HepG2 (cell line): ENCODE data around the gene CHST6. TPM values are rescaled to one million over a fixed set of nuclear protein-coding genes. Genes with fewer than 3 reads are reported as not detected.

Experiments
- AFF4 ChIP-seq: sonication (generic); formaldehyde crosslinking; IDR thresholded peaks from 2 replicates; pipeline ENCODE4 v1.4.0; 2020; ENCODE audit warnings: missing genetic modification reagents
- BATF2 ChIP-seq: sonication (generic); formaldehyde crosslinking; IDR thresholded peaks from 2 replicates; pipeline ENCODE4 v1.8.0; 2022; ENCODE audit warnings: mild to moderate bottlenecking, missing genetic modification reagents, moderate library complexity
- EED ChIP-seq: sonication (generic); formaldehyde crosslinking; IDR thresholded peaks from 2 replicates; pipeline ENCODE4 v1.5.0; 2020; ENCODE audit warnings: mild to moderate bottlenecking, missing genetic modification reagents
- GABPB1 ChIP-seq: IDR thresholded peaks from 2 replicates; pipeline ENCODE4 v1.6.1; 2016; ENCODE audit warnings: mild to moderate bottlenecking, missing genetic modification reagents, moderate library complexity, missing compliant biosample characterization
- HNRNPH1 ChIP-seq: fragments of 200-400 bp; formaldehyde crosslinking; optimal IDR thresholded peaks from 2 replicates; pipeline ENCODE3; 2017; ENCODE audit warnings: mild to moderate bottlenecking, low read depth, low read length
- HNRNPUL1 ChIP-seq: fragments of 200-400 bp; formaldehyde crosslinking; IDR thresholded peaks from 2 replicates; pipeline ENCODE4 v1.6.1; 2017; ENCODE audit warnings: low read depth, mild to moderate bottlenecking, low read length, moderate library complexity
- HOXA3 ChIP-seq: sonication (generic); formaldehyde crosslinking; IDR thresholded peaks from 2 replicates; pipeline ENCODE4 v1.5.0; 2020; ENCODE audit warnings: missing genetic modification reagents
- MYC ChIP-seq: sonication (generic); formaldehyde crosslinking; IDR thresholded peaks from 2 replicates; pipeline ENCODE4 v1.9.0; 2021; ENCODE audit warnings: missing genetic modification reagents, borderline replicate concordance
- MYPOP ChIP-seq: sonication (generic); formaldehyde crosslinking; IDR thresholded peaks from 2 replicates; pipeline ENCODE4 v1.8.1; 2023; ENCODE audit warnings: mild to moderate bottlenecking, moderate library complexity, missing genetic modification reagents
- RBFOX2 ChIP-seq: fragments of 200-400 bp; formaldehyde crosslinking; IDR thresholded peaks from 2 replicates; pipeline ENCODE4 v1.6.1; 2017; ENCODE audit warnings: low read depth, mild to moderate bottlenecking, low read length
- SAP130 ChIP-seq: IDR thresholded peaks from 2 replicates; pipeline ENCODE4 v1.6.1; 2016; ENCODE audit warnings: low read depth
- SETDB1 ChIP-seq: sonication (generic); formaldehyde crosslinking; IDR thresholded peaks from 2 replicates; pipeline ENCODE4 v1.5.1; 2020; ENCODE audit warnings: missing genetic modification reagents, mild to moderate bottlenecking, borderline replicate concordance
- SP2 ChIP-seq: sonication (generic); formaldehyde crosslinking; IDR thresholded peaks from 2 replicates; pipeline ENCODE4 v1.5.1; 2020; ENCODE audit warnings: mild to moderate bottlenecking, missing genetic modification reagents
- THAP11 ChIP-seq: IDR thresholded peaks from 2 replicates; pipeline ENCODE4 v1.6.1; 2016; ENCODE audit warnings: missing biosample characterization, missing genetic modification reagents
- ZFX ChIP-seq: sonication (generic); formaldehyde crosslinking; IDR thresholded peaks from 2 replicates; pipeline ENCODE4 v1.4.0; 2020; ENCODE audit warnings: mild to moderate bottlenecking, low read depth, missing genetic modification reagents, moderate library complexity
- ZNF138 ChIP-seq: sonication (generic); formaldehyde crosslinking; IDR thresholded peaks from 2 replicates; pipeline ENCODE4 v1.5.0; 2020; ENCODE audit warnings: mild to moderate bottlenecking, low read depth, missing genetic modification reagents
- ZNF501 ChIP-seq: sonication (generic); formaldehyde crosslinking; IDR thresholded peaks from 2 replicates; pipeline ENCODE4 v1.5.1; 2020; ENCODE audit warnings: mild to moderate bottlenecking, moderate library complexity, missing genetic modification reagents
- ZNF816 ChIP-seq: sonication (generic); formaldehyde crosslinking; IDR thresholded peaks from 2 replicates; pipeline ENCODE4 v1.8.0; 2022; ENCODE audit warnings: missing genetic modification reagents, mild to moderate bottlenecking, borderline replicate concordance
- ZNF83 ChIP-seq: sonication (generic); formaldehyde crosslinking; IDR thresholded peaks from 2 replicates; pipeline ENCODE4 v1.4.0; 2020; ENCODE audit warnings: missing genetic modification reagents, mild to moderate bottlenecking, borderline replicate concordance
- ZNF878 ChIP-seq: sonication (generic); formaldehyde crosslinking; IDR thresholded peaks from 2 replicates; pipeline ENCODE4 v1.8.1; 2023; ENCODE audit warnings: mild to moderate bottlenecking, missing genetic modification reagents, moderate library complexity
- polyA plus RNA-seq, 8 experiments: library from polyadenylated mRNA; depleted of rRNA in 3 of 8; stranded (reverse) in 7 of 8; unstranded in 1 of 8; fragments of >200 nt; fragmentation: Illumina TruSeq in 4 of 8; extraction: Trizol in 4 of 8; gene quantifications; 2 replicates each; pipeline versions ENCODE4 v1.2.1 to v1.2.3, GENCODE V29; 2011 to 2016; ENCODE audit warnings: low read depth in 4 of 8, missing spikeins in 1 of 8, mixed read lengths in 1 of 8; ENCODE audit not compliant: insufficient read depth in 1 of 8
- total RNA-seq, 5 experiments: library from RNA; depleted of rRNA; stranded (reverse); fragments of >200 nt; fragmentation: Illumina TruSeq; extraction: Trizol; gene quantifications; 2 replicates each; pipeline ENCODE4 v1.2.3, GENCODE V29; 2016; ENCODE audit warnings: low read depth in 1 of 5
- TF ChIP-seq, protein P1 (sequence below): IDR thresholded peaks from 2 replicates; pipeline ENCODE4 v1.6.1; 2018; ENCODE audit warnings: missing genetic modification reagents
- TF ChIP-seq, protein P2 (sequence below): sonication (generic); formaldehyde crosslinking; IDR thresholded peaks from 2 replicates; pipeline ENCODE4 v1.5.0; 2020; ENCODE audit warnings: missing genetic modification reagents

Gene CHST6
- total and polyA plus RNA-seq, 2 of the 13 experiments (the other 11 are each of a cell fraction or from before 2014, with no cell fraction given), result 0.18 to 0.91 TPM

DNA sequence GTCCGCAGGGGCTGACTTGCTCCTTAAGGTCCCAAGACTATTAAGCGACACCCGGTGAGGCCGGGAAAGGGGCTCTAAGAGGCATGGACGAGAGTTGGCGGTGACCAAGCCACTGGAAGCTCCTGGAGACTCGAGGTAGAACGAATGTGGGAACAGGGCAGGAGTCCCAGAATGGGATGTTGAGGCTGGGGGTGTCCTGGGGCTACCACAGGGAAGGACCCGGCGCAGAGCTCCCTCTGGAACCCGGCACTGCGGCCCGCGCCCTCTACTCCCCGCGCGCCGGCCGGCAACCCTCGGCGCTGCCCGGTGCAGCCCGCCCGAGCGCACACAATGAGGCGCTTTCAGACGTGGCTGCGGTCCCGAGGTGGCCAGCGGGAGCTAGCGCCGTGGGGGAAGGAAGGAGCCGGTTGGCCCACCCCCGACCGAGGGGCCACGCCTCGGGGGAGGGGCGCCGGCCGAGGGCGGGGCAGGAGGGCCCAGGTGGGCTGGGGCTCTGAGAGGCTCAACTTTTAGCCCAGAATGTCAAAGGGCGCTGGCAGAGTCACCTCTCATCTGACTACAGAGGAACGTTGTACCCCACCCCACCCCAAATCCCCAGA is at the start of gene CHST6 (continued):
- TF ChIP-seq ZNF878, result 0 out of 2 replicates have a peak, but pooled peaks have one; percentile 45
- TF ChIP-seq ZNF83 (CRISPR knock-in tag), result no peak
- TF ChIP-seq, protein P1, sequence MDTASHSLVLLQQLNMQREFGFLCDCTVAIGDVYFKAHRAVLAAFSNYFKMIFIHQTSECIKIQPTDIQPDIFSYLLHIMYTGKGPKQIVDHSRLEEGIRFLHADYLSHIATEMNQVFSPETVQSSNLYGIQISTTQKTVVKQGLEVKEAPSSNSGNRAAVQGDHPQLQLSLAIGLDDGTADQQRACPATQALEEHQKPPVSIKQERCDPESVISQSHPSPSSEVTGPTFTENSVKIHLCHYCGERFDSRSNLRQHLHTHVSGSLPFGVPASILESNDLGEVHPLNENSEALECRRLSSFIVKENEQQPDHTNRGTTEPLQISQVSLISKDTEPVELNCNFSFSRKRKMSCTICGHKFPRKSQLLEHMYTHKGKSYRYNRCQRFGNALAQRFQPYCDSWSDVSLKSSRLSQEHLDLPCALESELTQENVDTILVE (CRISPR knock-in tag), result no peak
- no peak for TF ChIP-seq SETDB1
- TF ChIP-seq THAP11 (CRISPR knock-in tag), result no peak
- no peak for TF ChIP-seq AFF4 (CRISPR knock-in tag)
- TF ChIP-seq SAP130 (CRISPR knock-in tag), result peak; percentile 34; the same call in 1 of the 2 replicates
- TF ChIP-seq HOXA3, result peak; percentile 63
- TF ChIP-seq ZNF816, result no peak
- no peak for TF ChIP-seq HNRNPUL1
- TF ChIP-seq MYPOP (CRISPR knock-in tag), result peak; percentile 94
- TF ChIP-seq HNRNPH1, result no peak
- TF ChIP-seq, protein P2, sequence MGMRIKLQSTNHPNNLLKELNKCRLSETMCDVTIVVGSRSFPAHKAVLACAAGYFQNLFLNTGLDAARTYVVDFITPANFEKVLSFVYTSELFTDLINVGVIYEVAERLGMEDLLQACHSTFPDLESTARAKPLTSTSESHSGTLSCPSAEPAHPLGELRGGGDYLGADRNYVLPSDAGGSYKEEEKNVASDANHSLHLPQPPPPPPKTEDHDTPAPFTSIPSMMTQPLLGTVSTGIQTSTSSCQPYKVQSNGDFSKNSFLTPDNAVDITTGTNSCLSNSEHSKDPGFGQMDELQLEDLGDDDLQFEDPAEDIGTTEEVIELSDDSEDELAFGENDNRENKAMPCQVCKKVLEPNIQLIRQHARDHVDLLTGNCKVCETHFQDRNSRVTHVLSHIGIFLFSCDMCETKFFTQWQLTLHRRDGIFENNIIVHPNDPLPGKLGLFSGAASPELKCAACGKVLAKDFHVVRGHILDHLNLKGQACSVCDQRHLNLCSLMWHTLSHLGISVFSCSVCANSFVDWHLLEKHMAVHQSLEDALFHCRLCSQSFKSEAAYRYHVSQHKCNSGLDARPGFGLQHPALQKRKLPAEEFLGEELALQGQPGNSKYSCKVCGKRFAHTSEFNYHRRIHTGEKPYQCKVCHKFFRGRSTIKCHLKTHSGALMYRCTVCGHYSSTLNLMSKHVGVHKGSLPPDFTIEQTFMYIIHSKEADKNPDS (CRISPR knock-in tag), result no peak
- peak; percentile 33; the same call in 1 of the 2 replicates for TF ChIP-seq ZNF501 (CRISPR knock-in tag)
- TF ChIP-seq BATF2, result no peak
- TF ChIP-seq RBFOX2, result 0 out of 2 replicates have a peak, but pooled peaks have one; percentile 30
- TF ChIP-seq EED (CRISPR knock-in tag), result no peak
- TF ChIP-seq ZFX, result peak; percentile 47; the same call in 1 of the 2 replicates
- peak; percentile 47; the same call in 1 of the 2 replicates for TF ChIP-seq GABPB1 (CRISPR knock-in tag)
- 0 out of 2 replicates have a peak, but pooled peaks have one; percentile 41 for TF ChIP-seq MYC (CRISPR knock-in tag)
- no peak for TF ChIP-seq ZNF138
- TF ChIP-seq SP2 (CRISPR knock-in tag), result no peak
